GM19240 (cell line): ENCODE results near the gene RFX4.

ENCODE experiments used
- DNase-seq: peaks from one replicate; pipeline ENCODE4 v3.0.0; 2011; ENCODE audit warnings: low spot score; ENCODE audit not compliant: insufficient read length

The RFX4 gene

GRCh38 chr12:106646472-106646871 lies 63.7 kb downstream of the RFX4 start:
- DNase-seq: no peak

DNA sequence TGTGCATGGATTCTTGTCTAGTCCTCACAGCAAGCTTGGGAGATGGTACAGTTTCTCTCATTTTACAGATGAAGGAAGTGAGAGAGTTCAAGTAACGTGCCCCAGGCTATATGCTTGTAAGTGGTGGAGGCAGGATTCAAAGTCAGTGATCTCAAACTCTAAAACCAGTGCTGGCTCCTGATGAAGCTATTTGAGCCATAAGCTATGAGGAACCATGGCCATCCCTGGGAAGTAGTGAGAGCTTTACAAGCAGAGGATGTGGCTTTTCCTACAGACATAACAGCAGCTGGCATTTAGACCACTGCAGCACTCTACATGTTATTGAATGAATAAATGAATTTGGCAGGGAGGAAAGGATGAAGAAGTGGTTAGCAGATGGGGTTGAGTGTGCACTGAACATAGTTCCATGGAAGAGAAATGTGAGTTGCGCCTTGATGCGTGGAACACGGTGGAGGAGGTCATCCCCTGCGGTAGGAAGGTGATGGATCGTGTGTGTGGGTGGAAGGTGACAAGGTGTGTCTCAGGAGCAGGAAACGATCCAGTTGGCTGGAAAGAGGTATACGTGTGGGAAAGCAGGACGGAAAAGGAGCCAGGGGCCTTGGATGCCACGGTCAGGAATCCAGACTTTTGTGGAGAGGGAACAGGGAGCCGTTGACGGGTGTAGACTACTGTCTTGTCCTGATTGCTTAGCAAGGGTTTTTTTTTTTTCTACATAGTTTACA lies 65.2 kb downstream of the RFX4 start:
- no peak for DNase-seq

- DNase-seq: no peak
These were observed 65.9 kb downstream of the RFX4 start for GRCh38 chr12:106648736-106649135.

DNA sequence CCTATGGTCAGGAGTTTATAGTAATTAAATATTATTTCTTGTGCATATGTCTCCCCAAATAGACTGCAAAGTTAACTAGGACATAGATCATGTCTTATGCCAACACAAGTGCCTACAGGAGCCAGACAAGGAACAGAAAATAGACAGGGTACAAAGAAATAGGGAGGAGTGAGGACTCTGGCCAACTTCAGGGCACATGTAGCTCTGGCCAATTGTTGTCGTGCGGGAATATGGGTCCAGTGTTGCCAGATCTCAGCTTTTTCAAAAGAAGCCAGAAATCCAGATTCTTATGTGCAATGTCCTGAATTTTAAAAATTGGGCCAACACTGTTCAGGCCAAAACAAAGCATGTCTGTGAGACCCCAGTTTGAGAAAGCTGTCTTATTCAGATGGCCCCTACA lies 68.7 kb downstream of the RFX4 start:
- DNase-seq: no peak

DNA sequence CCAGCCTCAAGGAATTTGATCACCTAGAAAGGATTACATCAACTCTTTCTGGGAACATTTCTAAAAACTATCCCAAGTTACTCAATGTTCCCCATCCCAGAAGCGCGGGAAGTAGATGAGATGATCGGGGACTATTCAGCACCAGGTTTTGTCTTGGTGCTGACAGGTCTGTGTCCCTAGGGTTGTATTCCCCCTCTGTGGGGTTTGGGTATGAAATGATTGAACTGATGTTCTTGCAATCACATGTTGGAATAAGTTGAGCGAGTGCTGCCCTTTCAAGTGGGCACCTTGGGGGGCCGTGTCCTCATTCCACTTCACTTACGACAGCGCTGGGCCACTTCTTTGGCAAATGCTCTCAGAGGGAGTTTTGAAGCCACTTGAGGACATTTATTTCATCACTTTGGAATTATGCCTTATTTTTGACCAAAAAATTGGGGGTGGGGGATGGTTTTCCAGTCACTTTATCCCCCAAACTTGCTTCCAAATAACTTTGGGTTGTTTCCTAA lies 69.8 kb downstream of the RFX4 start:
- no peak for DNase-seq

DNA sequence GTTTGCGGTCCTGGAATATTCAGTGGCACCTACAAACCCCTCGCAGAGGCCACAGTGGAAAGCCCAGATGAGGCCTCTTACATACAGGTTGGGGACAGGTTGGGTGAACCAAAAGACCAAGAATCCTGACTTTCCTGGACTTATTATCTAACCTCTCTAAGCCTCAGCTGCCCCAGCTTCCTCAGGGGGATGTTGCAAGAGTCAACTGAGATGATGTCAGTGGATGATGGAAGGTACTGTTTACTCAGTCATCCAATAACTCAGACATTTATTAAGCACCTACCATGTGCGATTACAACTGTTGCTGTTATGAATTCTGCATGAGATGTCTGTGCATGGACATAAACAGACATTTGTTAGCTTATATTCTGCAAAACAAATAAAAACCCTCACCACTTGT lies 72.8 kb downstream of the RFX4 start:
- DNase-seq: no peak

DNA sequence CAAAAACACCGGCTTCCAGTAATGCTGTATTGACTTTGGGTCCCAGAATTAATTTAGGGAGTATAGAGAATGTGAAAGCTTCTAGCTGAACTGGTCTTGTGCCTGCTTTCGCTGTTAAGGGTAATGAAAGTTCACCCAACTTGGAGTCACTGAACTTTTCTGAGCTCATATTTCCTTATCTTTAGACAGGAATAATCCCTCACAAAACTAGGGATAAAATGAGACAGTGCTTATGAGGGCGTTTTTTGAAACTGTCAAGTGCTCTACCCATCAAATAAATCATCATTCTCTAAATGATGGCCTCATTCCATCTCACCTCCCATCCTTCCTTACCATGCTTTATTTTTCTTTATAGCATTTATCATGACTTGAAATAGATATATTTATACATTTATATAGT lies 74.7 kb downstream of the RFX4 start:
- DNase-seq: no peak

DNA sequence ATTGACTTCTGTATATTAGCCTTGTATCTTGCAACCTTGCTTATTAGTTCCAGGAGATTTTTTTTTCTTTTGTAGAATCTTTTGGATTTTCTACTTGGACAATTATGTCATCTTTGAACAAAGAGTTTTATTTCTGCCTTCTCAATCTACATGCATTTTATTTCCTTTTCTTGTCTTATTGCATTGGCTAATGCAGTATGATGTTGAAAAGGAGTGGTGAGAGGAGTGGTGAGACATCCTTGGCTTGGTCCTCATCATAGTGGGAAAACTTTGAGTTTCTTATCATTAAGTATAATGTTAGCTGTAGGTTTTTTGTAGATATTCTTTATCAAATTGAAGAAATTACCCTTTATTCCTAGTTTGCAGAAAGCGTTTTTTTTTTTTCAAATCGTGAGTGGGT lies 80.6 kb downstream of the RFX4 start:
- no peak for DNase-seq

DNA sequence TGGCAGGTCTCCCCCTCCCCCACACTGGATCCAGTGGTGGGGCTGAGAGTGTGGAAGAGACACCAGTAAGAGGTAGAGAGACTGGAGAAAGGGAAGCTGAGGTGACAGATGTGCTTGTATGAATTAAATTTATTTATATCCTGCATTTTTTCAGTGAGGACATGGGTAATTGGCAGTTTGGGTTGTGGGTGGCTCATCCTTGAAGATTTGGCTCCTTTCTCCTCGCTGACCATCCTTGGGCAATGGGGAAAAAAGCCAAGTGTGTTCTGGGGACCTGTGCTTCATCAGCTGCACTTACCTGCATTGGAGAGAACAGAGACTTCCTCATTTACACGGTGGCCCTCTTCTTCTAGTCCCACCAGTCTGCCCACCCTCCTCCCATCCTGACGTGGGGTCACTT lies 86.4 kb downstream of the RFX4 start:
- no peak for DNase-seq

GRCh38 chr12:106670131-106670530 lies 87.3 kb downstream of the RFX4 start:
- no peak for DNase-seq

DNA sequence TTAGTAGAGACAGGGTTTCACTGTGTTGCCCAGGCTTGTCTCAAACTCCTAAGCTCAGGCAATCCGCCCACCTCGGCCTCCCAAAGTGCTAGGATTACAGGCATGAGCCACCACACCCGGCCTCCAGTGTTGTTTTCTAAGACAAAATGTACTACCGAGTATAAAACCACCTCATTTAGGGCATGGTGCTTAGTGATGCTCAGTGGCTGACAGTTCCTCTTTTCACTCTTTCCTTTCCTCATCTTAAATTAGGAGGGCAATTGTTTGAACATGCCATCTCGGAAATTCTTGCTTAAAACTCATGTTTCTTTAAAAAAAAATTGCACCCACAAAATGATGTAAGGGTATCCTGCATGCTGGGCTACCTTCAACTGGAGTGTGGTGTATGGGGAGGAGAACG lies 89.0 kb downstream of the RFX4 start:
- DNase-seq: no peak

- DNase-seq: no peak
These were observed 89.7 kb downstream of the RFX4 start for GRCh38 chr12:106672314-106673025.

DNA sequence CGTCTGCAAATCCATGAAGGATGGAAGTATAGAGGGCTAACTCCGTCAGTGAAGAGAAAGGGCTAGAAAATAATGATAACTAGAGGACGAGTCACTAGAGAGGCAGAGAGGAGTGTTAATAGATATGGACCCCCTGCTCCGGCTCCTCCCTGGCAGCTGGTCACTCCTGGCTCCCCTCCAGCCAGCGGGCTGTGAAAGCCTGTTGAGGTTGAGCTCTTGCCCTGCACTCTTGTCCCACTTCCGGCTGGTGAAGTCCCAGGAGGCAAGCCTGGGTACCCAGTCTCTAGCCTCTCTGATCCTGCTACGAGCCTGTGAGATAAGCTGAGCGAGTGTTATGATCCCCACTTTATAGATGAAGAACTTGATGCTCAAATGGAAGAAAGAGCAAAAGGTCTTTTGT lies 90.3 kb downstream of the RFX4 start:
- DNase-seq: no peak

- DNase-seq: no peak
These were observed 93.0 kb downstream of the RFX4 start for GRCh38 chr12:106675651-106676435.

GRCh38 chr12:106679574-106679973 lies 96.8 kb downstream of the RFX4 start:
- no peak for DNase-seq

DNA sequence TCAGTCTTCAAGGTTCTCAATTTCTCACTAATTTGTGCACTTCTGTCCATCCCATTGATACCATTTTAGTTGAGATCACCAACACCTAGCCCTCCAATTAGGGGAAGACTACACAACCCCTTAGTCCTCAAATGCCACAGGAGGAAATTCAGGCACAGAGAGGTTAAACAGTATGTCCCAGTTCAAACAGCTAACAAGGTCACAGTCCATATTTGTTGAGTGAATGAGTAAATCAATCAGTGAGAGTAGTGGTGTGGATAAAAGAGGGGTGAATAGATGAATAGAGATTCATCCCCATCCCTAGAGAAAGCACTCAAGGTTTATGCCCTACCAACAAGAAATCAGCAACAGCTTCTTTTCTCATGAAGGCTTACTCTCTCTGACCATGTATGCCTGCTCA lies 97.5 kb downstream of the RFX4 start:
- no peak for DNase-seq

DNA sequence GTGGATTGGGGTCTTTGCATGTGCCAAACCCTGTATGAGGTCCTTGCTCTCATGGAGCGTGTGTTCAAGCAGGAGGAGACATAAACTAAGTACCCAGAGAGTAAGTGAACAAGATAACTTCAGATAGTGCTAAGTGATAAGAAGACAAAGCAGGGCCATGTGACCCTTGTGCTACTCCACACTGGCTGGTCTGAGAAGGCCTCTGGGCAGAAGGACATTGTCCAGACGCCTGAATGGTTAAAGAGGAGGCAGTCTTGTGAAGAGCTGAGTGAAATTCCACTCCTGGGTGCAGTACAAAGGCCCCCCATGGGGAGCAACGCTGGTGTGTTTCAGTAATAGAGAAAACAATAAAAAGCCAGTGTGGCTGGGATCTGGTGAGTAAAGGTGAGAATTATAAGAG lies 98.4 kb downstream of the RFX4 start:
- DNase-seq: no peak

DNA sequence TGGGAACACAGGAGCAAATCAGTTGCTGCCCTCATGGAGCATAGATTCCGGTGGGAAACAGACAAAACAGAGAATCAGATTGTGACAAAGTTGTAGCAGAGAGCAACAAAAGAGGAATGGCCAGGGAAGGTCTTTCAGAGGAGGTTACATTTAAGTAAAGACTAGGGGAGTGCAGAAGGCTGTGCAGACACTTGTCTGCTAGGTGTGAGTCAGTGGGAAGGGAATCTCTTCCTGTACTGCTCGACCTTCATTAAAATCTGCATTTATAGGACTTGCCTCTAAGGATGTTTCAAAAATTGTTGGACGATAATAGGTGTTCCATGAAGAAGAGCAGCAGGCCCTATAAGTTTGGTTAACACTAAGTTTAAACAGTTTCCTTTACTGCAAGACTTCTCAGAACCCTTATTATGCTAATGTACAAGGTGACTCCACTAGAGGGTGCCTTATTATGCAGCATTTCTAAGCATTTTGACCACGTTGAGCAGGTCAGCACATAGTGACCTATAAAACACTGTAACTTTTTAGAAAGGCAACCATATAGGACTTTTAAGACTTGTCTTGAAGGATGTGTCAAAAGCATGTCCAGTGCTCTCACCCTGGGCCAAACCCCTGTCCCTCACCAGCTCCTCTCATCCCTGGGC lies 99.9 kb downstream of the RFX4 start:
- DNase-seq: no peak

DNA sequence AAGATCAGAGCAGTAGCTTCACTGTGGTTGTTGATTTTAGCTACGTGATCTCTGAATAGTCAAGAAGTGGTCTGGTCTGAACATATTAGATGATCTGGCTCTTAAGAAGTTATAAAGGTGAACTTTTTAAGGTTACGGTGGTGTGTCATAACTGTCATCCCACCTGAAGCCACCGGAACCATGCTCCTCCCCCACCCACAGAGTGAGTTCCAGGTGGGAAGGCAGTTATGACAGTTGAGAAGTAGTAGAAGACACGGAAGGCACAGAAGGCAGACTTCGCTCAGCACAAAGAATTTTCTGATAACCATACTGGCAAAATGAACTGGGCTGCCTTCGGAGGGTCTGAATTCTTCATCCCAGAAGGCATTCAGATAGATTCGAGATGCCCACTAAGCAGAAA lies 101.7 kb downstream of the RFX4 start:
- DNase-seq: no peak

DNA sequence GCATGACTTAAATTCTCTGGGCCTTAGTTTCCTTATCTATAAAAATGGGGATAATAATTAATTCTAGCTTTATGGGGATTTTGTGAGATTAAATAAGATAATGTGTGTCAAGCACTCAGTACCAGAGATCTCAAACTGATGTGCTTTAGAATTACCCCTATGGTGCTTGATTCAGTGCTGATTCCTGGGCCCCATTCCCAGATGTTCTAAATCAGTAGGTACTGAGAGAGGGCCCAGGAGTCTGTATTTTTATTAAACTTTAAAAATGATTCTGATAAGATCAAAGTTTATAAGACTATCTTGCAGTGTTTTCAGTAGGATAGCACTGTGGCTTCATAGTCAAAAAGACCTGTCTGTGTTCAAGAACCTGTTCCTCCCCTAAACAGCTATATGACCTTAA lies 102.6 kb downstream of the RFX4 start:
- no peak for DNase-seq

GRCh38 chr12:106687672-106688071 lies 104.9 kb downstream of the RFX4 start:
- DNase-seq: no peak
